GM21737 (cell line): ENCODE data around the gene ESRRB.

Source experiments
- ATAC-seq: cut with Tn5 transposase; IDR thresholded peaks from one replicate; pipeline ENCODE4 v1.9.1; 2021; ENCODE audit warnings: mild to moderate bottlenecking, moderate library complexity; ENCODE audit not compliant: unreplicated experiment

The ESRRB gene

DNA sequence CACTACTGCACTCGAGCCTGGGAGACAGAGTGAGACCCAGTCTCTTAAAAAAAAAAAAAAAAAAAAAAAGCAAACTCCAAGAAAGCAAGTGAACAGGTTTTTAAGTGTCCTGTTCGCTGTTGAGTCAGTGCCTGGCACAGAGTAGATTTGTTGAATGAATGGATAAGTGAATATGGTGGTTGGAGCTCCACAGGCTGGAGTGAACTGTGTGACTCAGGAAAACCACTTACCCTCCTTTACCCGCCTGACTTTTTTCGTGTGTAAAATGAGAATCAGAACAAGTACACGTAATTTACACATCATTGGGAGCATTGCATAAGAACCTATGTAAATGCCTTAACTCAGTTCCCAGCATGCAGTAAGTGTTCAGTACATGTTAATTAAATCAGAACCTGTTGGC lies 24.0 kb upstream of the ESRRB start:
- ATAC-seq = no peak

DNA sequence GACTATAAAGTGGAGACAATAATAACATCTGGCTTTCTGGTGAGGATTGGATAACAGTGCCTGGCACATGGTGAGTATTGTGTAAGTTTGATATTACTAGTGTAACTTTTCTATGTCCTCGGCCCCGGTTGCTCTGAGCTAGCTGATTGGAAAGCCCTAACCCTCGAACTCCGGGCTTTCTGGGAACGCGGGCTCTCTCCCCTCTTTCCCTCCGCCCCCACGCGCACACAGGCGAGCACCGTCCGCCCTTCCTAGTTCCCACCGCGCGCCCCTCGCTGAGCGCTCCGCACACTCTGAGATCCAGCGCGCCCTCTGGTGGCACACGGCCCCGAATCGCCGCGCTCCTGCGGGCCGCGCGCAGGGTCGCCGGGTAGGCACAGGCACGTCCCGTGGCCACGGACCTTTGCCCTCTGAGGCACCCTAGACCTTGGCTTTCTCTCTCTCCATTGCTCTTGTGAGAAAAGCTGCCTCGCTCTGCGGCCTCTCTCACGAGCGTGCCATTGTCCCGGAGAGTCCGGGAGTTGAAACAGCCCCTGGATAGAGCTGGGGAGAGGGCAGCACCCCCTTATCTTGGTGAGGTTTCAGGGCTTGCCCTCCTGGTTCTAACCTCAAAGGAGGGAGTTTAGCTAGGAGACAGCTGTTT lies 23.2 kb upstream of the ESRRB start:
- ATAC-seq = no peak

DNA sequence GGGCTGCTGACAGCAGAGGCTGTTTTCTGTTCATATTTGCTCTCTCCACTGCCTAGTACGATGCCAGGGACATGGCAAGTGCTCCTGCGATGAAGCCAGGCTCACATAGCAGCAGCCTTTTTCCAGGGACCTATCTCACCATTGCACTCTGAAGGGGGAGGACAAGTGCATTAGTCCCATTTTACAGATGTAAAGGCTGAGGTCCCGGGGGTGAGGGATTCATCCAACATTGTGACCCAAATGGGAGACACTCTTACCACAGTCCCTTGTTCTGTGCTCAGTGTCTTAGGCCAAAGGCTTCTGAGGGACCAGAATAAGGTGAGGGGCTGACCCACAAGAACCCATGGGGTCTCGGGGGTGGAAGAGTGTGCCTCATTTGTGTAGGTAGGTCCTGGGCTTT lies 21.6 kb upstream of the ESRRB start:
- ATAC-seq = no peak

DNA sequence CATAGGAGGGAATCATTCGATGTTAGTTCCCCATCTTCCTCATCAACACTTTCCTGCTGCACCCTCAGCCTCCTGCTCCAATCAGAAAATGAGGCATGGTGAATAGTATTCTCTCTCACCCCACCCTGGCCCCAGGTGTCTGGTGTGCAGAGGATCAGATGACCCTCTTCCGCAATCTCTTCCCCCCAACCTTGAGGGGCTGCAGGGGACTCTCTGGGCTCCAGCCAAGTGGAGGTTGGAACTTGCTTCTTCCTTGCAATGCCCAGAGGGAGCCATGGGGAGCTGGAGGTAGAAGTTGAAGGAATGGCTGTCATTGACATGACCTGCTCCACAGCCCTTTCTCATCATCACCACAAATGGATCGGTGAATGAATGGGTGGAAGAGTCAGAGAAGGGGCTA lies 20.2 kb upstream of the ESRRB start:
- ATAC-seq = no peak

DNA sequence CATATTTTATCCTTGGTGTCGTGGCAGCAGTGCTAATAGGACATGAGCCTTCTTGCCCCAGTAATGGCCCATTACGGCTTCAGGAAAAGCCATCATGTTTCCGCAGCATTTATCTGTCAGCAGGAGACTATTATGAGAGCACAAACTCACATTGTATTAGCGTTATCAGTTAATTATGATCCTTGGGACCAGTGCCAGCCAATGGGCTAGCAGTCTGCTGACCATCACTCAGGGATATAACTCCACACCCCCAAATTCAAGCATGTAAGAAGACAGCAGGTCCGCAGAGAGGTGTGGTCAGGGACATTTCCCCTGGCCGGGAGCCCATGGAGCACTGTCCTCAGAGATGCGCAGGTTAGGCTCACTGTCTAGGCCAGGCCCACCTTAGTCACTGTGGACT lies 4.9 kb upstream of the ESRRB start:
- no peak for ATAC-seq

DNA sequence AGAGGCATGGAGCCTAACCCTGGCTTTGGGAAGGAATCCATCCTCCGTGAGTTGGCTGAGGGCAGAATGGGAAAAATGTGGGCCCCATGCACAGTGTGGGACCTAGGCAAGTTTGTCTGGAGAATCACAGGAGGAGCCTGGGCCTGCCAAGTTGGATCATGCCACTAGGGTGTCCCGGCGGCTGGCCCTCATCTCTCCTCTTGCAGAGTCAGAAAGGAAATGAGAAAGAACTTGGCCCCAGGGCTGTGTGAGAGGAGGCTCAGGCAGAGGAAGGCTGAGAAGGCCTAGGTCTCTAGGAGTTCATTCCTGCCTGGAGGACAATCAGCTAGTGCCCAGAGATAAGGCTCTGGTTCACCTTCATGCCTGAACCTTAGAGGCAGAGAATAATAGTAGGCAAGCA lies 2.5 kb upstream of the ESRRB start:
- no peak for ATAC-seq

DNA sequence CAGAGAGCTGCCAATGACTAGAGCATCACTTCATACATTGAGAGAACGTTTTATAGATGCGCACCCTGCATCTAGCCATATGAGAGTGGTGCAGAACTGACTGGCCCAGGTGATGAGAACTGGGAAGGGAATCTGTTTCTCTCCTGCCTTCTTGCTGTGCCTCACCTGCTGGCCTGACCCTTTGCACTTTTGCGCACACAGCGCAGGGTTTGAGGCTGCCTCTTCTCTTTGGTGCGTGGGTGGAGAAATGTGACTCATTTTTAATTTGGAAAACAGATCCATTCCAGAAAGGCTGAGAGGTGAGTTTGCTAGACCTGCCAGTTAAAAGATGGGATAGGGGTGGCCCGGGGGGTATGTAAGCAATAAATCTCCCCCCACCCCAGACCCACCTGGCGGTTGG lies 453 bp upstream of the ESRRB start:
- no peak for ATAC-seq

DNA sequence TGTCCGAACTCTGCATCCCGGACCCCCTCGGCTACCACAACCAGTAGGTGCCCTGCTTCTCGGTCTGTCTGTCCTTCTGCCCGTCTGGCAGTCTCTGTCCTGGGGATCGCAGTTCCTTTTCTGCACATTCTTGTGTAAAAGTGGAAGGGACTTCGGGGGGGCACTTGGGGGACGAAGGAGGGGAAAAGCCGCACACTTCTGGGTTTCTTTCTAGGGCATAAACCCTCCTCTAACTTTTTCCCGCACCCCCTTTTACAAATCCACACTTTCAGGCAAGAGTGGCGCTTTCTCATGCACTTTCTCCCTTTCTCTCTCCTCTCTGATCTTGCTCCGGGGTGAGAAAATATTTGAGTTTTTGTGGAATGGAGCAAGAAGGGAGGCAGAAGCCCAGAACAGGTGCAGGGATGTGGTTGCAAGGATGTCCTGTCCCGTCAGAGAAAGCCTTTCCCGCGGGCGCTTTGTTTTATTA lies 506 bp downstream of the ESRRB start:
- ATAC-seq = no peak

DNA sequence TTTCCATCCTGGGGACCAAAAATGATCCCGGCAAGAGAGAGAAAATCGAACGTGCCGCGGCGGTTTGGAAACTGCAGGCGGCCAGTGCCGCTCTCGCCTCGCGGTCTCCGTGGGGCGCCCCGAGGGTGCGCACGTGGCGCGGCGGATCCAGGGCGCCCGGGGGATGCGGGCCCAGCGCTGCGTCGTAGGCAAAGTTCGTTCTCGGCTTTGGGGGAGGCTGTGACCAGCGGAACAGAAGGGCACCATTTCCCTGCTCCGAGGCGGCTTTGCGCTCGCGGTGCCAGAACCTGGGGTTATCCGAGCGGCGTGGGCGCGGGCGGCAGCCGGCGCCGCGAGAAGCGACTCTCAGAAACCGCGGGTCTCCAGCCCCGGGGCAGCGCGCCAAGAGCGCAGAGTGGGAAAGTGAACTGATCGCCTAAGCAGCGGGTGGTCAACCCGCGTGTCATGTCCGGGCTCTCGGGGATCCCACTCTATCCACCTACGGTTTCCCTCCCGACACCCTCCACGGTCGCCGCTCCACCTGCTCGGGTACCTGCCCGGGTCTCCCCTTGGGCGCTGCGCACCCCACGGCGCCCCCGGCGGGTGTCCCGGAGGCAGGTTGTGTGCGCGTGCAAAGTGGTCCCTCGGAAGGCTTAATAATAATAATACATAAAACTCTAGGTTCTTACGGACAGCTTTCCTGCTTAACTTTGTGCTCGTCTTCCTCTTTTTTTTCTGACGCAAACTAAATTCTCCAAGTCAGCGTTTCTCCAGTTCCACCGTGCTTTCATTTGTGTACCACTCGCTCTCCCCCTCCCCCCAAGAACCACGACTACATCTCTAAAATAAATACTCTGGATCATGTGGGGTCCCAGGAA lies 1.2 kb downstream of the ESRRB start:
- no peak for ATAC-seq

DNA sequence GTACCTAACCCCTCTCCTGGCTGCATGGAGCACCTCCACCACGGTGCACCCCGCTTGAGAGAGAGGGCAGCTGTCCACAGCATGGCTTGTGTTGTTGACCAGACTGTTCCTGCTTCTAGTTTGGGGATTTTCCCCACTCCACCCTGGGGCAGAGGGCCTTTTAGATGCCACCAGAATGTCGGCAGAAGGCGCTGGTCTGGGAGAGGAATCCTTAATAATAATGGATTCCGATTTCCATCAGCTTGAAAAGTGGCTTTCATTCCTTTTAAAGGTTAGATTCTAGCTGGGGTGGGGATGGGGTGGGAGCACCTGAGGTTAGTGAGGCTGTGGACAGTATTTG lies 1.8 kb downstream of the ESRRB start:
- no peak for ATAC-seq

DNA sequence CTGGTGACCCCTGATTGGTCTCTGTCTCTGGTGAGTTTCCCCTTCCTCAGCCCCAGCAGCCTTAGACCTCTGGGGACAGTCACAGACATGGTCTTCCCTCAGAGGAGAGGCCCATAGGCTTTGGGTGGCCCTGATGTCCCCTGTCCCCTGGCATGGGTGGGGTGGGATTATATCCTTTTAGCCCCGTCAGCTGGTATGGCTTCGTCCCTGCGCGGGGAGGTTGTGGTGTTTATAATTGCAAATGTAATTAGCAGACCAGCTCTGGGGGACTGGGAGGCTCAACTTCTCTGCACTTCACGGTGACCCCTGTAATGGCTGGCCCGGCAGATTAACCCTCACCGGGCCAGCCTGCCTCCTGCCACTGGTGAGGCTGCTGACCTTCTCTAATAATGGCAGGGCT lies 5.1 kb downstream of the ESRRB start:
- ATAC-seq = no peak

DNA sequence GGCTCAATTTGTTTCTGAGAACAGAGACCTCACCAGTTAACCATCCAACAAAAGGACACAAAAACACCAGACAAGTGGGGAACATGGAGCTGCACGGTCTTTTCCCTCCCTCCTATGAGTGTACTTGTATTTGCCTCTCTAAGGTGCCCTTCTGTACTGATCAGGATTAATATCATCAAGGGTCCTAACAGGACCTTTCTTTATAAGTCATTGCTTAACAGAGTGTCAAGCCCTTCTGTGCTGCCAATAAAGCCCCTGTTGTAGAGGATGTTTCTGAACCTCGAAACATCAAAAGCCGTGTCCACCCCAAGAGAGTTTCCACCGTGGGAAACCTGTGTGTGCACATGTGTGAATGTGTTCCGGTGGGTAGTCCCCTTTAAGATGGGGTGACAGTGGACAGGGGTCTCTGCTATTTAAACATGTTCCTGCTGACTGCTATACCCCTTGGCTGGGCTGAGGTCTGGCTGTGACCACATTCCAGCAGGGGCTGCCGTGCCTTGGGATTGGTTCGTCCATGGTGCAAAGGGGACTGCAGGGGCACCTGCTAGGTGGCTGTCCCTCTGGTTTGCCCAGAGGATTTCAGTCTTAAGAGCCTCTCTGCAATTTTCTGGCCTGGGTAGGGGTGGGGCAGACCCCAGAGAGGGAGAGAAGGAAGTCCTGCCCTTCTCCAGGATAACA lies 6.0 kb downstream of the ESRRB start:
- ATAC-seq = no peak

DNA sequence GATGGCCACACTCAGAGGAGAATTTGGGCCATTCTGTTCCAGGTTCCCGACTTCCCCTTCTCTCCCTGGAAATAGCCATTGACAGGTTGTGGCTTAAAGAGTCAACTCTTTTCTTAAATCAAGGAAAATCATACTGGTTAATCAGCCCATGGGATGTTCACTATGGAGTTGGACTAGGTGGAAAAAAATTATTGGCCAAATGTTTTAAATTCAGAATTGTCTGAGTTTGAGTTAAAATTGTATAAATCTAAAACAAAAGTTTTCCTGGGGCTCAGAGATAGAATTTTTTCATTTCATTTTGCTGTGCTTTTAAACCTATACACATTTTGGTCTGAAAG lies 6.5 kb downstream of the ESRRB start:
- no peak for ATAC-seq

DNA sequence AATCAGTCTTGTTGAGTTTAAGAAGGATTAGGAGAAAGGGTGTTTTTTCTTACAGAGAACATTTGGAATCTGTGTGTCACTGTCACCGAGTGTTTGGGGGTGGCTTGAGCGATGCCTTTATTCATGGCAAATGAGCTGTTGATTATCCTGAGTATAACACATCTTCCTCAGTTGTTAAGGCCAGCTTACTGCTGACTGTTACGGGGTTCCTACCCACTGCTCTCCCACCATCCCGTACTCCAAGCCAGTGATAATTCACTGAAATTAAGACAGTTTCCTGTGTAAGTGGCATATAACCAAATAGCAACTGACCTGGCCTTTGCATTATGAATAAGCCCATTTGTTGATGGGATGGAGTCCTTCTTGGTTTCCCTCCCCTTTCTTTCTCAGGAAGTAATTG lies 9.5 kb downstream of the ESRRB start:
- no peak for ATAC-seq

DNA sequence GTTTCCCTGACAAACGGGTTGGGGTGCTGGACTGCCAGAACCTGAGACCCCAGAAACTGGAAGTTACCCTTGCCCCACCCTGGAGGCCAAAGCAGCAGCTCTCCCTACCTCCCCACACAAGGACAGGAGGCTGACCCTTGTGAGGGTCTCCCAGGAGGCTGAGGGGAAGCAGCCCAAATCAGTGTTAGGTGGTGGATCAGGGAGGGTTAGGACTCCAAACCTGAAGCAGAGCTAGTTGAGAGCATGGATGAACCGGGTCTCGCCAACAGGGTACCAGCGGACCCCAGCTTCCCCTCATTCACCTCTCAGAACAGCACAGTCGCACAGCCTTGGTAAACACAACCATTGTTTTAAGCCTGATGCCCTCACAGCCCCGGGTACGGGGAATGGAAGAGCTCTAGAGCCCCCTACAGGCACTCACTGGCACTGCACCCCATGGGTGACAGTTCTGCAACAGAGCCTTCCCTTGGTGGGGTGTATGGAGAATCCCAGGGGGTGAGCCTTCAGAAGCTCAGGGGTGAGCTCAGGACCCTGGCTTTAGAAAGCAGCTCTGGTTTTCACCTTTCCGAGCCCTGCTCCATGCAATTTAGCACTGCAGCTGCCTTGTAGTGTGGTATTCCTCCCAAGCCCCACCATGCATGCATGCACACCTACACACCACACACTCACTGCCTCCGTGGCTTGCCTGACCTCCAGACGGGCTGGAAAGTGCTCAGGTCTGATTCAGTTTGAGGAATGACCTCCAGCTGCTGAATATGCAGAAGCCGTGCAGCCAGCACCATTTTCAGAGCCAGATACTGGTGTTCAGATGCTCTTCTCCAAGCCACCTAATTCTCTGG lies 11.2 kb downstream of the ESRRB start:
- ATAC-seq = no peak

DNA sequence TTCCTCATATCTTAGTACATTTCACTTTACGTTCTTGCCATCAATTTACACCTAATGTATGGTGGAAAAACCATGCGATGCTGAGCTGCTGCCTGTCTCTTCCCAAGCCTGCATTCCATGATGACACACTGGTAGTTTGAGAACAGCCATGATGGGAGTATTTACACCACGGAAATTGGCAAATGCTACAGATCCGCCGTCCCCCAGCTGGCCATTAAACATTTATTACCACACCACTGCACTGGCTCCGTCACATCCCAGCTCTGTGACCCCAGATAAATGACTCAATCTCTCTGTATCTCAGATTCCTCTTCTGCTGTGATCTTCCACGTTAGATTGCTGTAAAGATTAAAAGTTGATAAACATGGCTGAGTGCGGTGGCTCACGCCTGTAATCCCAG lies 13.9 kb downstream of the ESRRB start:
- ATAC-seq = no peak

DNA sequence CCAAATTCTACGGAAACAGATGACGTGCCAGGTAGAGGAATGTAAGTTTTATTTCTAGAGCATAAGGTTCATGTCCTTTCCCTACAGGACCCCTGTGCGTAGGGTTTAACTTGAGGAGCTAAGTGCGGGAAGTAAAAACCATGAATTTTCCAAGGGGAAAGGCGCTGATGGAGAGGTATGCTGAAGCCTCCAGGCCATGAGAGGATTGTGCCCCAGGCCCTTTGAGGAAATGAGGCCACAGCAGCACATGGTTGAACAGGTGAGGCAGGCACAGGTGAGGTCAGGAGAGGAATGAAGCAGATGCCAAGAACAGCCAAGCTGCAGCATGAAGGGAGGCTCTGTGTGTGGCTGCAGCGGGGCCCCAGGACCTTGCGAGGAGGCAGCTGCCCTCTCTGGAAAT lies 14.7 kb downstream of the ESRRB start:
- ATAC-seq = no peak

DNA sequence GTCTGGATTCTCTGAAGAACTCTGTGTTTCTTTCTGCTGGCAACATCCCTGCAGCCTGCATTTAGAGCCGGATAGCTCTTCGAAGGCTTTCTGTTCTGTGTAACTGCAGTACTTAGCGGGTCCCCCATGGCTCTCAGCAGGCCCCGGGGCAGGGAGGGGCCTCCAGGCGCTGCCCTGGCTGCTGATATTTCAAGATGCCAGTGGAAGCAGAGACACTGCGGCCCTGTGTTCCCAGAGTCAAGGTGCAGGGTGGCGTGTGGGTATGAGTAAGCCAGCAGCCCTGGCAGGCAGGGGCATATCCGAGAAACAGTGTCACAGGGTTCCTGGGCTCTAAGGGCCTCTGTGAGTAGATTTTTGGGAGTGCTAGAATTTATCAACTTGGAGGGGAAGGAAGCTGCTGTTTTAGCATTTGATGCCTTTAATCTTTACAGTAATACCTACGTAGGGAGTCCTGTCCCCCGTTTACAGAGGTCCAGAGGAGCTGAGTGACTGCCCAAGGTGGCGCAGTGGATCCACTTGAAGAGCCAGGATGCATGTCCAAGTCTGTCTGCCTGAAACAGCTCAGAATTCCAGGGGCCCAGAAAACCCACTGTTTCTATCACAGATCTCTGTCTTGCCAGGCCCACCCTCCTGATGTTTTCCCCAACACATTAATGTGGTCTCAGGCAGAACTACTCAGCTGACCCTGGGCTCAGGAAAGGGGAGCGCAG lies 16.2 kb downstream of the ESRRB start:
- no peak for ATAC-seq

DNA sequence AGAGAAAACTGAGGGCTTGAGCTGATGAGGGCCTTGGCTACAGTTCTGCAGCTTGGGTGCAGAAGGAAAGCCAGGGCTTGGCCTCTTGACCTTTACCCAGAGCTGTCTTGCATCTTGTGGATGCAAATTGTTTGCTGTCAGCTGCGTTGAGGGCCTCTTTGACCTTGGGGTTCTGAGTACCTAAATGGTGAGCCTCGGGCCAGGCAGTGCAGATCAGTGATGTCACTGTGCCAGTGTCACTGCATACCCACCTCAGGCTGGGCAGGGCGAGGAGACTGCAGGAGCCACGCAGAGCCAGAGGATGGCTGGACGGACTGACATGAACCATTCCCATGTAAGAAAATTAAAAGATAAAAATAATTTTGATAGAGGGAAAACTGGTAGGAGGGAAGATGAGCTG lies 18.6 kb downstream of the ESRRB start:
- ATAC-seq = no peak

DNA sequence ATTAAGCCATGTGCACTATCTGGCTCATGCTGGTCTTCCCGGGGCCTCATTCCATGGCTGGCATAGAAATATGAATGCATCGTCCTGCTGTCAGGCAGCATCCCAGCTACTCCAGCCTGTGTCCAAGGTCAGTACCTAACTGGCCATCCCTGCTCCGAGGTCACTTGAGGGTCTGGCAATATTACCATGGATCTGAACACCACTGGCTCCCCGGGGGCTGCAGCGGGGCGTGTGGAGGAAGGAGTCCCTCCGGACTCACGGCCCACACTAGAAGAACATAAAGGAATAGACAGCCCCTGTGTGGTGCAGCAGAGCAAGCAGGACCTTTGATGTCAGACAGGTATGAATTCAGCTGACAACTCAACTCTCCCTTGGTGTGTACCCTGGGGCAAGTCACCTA lies 19.2 kb downstream of the ESRRB start:
- no peak for ATAC-seq

DNA sequence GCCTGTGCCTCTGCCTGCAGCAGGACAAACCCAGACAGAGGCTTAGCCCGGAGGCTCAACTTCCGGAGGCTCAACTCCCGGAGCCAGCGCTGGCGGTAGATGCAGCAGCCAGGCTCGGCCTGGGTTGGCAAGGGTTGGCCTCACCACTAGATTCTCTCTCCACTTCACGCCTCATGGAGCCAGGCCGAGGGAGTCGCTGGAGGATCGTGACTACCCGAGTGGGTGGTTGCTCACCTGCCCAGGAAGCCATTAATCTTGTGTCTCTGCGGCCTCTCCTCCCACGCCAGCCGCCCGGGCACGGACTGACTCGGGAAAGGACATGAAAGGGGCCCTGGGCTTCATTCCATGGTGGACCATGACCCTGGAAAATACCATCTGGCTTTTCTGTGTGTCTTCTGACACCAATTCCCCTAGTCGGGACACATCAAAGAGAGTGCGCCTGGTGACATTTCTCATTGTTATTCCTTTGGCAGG lies 20.8 kb downstream of the ESRRB start:
- ATAC-seq = no peak
